SK-N-SH (cell line): Measurements from ENCODE around the gene DNAL4. TPM values are rescaled to one million over a fixed set of nuclear protein-coding genes. Genes with fewer than 3 reads are reported as not detected.
"Not testable (repeated sequence)": the region's sequence is repeated elsewhere in the genome, so short reads cannot be mapped to it uniquely, and the experiment has no call there.

Source experiments
- CTCF ChIA-PET: fragments of 300-600, 350-600 bp; formaldehyde crosslinking; extraction: SDS; loops from one replicate; lab custom pipeline; 2021; lab: Yijun Ruan, JAX
- POLR2A ChIA-PET: fragments of 350-600 bp; sonication (Branson Sonifier 250); formaldehyde crosslinking; extraction: SDS; loops from one replicate; lab custom pipeline; 2020; ENCODE audit warnings: antibody characterized with exemption, inconsistent platforms; lab: Yijun Ruan, JAX
- DNase-seq: peaks from one replicate; pipeline ENCODE4 v3.0.0; 2012
- H2AFZ ChIP-seq: fragments of 200-600 bp; sonication (generic); 2 replicates; pipeline ENCODE4 v1.8.1; 2016; ENCODE audit warnings: antibody characterized with exemption, mild to moderate bottlenecking, low read depth
- H3F3A ChIP-seq: fragments of 200-600 bp; sonication (generic); replicated peaks from 2 replicates; pipeline ENCODE3; 2016; ENCODE audit warnings: antibody characterized with exemption, mild to moderate bottlenecking; ENCODE audit not compliant: insufficient read depth
- H3K27ac ChIP-seq, 2 experiments: fragments of 200-500 bp in 1 of 2; fragments of 200-600 bp in 1 of 2; sonication (Bioruptor generic) in 1 of 2; sonication (generic), shearing (Covaris generic) in 1 of 2; 2 replicates each; pipeline versions ENCODE4 v1.5.1 to v1.6.1; 2014 to 2016; ENCODE audit warnings: low read depth in 2 of 2, inconsistent platforms in 1 of 2, low read length in 1 of 2, mild to moderate bottlenecking in 1 of 2, mixed read lengths in 1 of 2
- H3K27me3 ChIP-seq: fragments of 200-600 bp; sonication (generic), shearing (Covaris generic); 2 replicates; pipeline ENCODE4 v1.6.1; 2016; ENCODE audit warnings: mixed run types; ENCODE audit not compliant: insufficient read depth
- H3K36me3 ChIP-seq, 2 experiments: fragments of 200-500 bp in 1 of 2; fragments of 200-600 bp in 1 of 2; sonication (Bioruptor generic) in 1 of 2; sonication (generic) in 1 of 2; replicated peaks in 1 of 2; 2 replicates each; pipeline versions ENCODE3 to v1.5.1; 2014 to 2016; ENCODE audit warnings: low read length in 1 of 2, mild to moderate bottlenecking in 1 of 2; ENCODE audit not compliant: insufficient read depth in 2 of 2, control insufficient read depth in 1 of 2
- H3K4me1 ChIP-seq, 2 experiments: fragments of 200-500 bp in 1 of 2; fragments of 200-600 bp in 1 of 2; sonication (Bioruptor generic) in 1 of 2; sonication (generic), shearing (Covaris generic) in 1 of 2; 2 replicates each; pipeline versions ENCODE4 v1.5.1 to v1.6.1; 2014 to 2016; ENCODE audit warnings: low read depth in 1 of 2, low read length in 1 of 2, mixed run types in 1 of 2; ENCODE audit not compliant: insufficient read depth in 2 of 2, control insufficient read depth in 1 of 2
- H3K4me2 ChIP-seq: fragments of 200-600 bp; sonication (generic), shearing (Covaris generic); 2 replicates; pipeline ENCODE4 v1.6.1; 2017; ENCODE audit warnings: mixed run types
- H3K4me3 ChIP-seq, 2 experiments: fragments of 200-500 bp in 1 of 2; fragments of 200-600 bp in 1 of 2; sonication (Bioruptor generic) in 1 of 2; sonication (generic), shearing (Covaris generic) in 1 of 2; 2 replicates each; pipeline versions ENCODE4 v1.5.1 to v1.8.1; 2014 to 2016; ENCODE audit warnings: low read depth in 2 of 2, inconsistent platforms in 1 of 2, low read length in 1 of 2, mild to moderate bottlenecking in 1 of 2, mixed read lengths in 1 of 2, moderate library complexity in 1 of 2
- H3K79me2 ChIP-seq: fragments of 200-600 bp; sonication (generic); 2 replicates; pipeline ENCODE4 v1.8.1; 2017; ENCODE audit warnings: mild to moderate bottlenecking; ENCODE audit not compliant: insufficient read depth
- H3K9ac ChIP-seq: fragments of 200-600 bp; sonication (generic); 2 replicates; pipeline ENCODE4 v1.6.1; 2017; ENCODE audit warnings: mixed run types
- H3K9me2 ChIP-seq: fragments of 200-600 bp; sonication (generic); 2 replicates; pipeline ENCODE4 v1.6.1; 2017; ENCODE audit warnings: mixed run types
- H3K9me3 ChIP-seq: fragments of 200-600 bp; sonication (generic); 2 replicates; pipeline ENCODE4 v1.6.1; 2017; ENCODE audit warnings: mixed run types, mild to moderate bottlenecking, moderate library complexity
- H4K20me1 ChIP-seq: fragments of 200-600 bp; sonication (generic); 2 replicates; pipeline ENCODE4 v1.6.1; 2017; ENCODE audit warnings: mild to moderate bottlenecking, mixed run types; ENCODE audit not compliant: insufficient read depth
- EP300 ChIP-seq, 2 experiments: IDR thresholded peaks; 2 replicates each; pipeline versions ENCODE4 v1.4.0 to v1.6.1; 2012; ENCODE audit warnings: borderline replicate concordance in 1 of 2, low read depth in 1 of 2, low read length in 1 of 2
- EZH2phosphoT487 ChIP-seq: fragments of 200-600 bp; sonication (generic); IDR thresholded peaks from 2 replicates; pipeline ENCODE4 v1.6.1; 2017; ENCODE audit warnings: low read depth, mixed run types, mild to moderate bottlenecking, antibody characterized with exemption, moderate library complexity, borderline replicate concordance
- GATA2 ChIP-seq: sonication (generic); formaldehyde crosslinking; IDR thresholded peaks from 2 replicates; pipeline ENCODE4 v1.5.0; 2020; ENCODE audit warnings: mild to moderate bottlenecking, missing genetic modification reagents
- JUND ChIP-seq: IDR thresholded peaks from 2 replicates; pipeline ENCODE4 v1.4.0; 2012
- MXI1 ChIP-seq: IDR thresholded peaks from 2 replicates; pipeline ENCODE4 v1.6.1; 2012; ENCODE audit warnings: mild to moderate bottlenecking, low read depth, low read length, improper control_type of control experiment
- RAD21 ChIP-seq: IDR thresholded peaks from 2 replicates; pipeline ENCODE4 v1.6.1; 2012; ENCODE audit warnings: mild to moderate bottlenecking, low read length
- RCOR1 ChIP-seq: fragments of 150-350 bp; IDR thresholded peaks from 2 replicates; pipeline ENCODE4 v1.6.1; 2017; ENCODE audit warnings: antibody characterized with exemption, low read length
- RFX5 ChIP-seq: IDR thresholded peaks from 2 replicates; pipeline ENCODE4 v1.6.1; 2012; ENCODE audit warnings: mild to moderate bottlenecking, improper control_type of control experiment, low read length
- SIN3A ChIP-seq: IDR thresholded peaks from 2 replicates; pipeline ENCODE4 v1.6.1; 2012; ENCODE audit warnings: low read depth, mild to moderate bottlenecking, low read length, moderate library complexity, borderline replicate concordance
- WGBS: methylation state at CpG from one replicate; pipeline ENCODE4 v1.1.6; 2017; ENCODE audit warnings: low lambda C conversion rate; 5-methylcytosine and 5-hydroxymethylcytosine counted together
- polyA plus RNA-seq, 3 experiments: library from polyadenylated mRNA; depleted of rRNA; stranded (reverse); fragments of >200 nt; gene quantifications; 2 replicates each; pipeline ENCODE4 v1.2.3, GENCODE V29; 2012
- TF ChIP-seq, protein P1 (sequence below): fragments of 150-350 bp; IDR thresholded peaks from 2 replicates; pipeline ENCODE4 v1.6.1; 2017; ENCODE audit warnings: antibody characterized with exemption, low read length, low read depth, borderline replicate concordance

The DNAL4 gene
- polyA plus RNA-seq, 1 of the 3 experiments (the other 2 are of a cell fraction): 15.1 TPM

GRCh38 chr22:38815842-38816241 lies 21.9 kb upstream of the DNAL4 start:
- no peaks in the 10 kb centered on the region for H3F3A ChIP-seq
- no peaks in the 10 kb centered on the region for H3K9me2 ChIP-seq
- H3K9ac ChIP-seq: no peak overlapping the region
- H3K27ac ChIP-seq: no peak overlapping the region
- H3K79me2 ChIP-seq: no peaks in the 10 kb centered on the region
- no peak for DNase-seq
- no peaks in the 10 kb centered on the region for H3K27me3 ChIP-seq
- WGBS: no CpG with 5 or more reads among the region's 1 CpG
- H3K36me3 ChIP-seq: no peaks in the 10 kb centered on the region
- no peak overlapping the region for H3K4me2 ChIP-seq
- no peaks in the 10 kb centered on the region for H3K9me3 ChIP-seq
- H3K4me1 ChIP-seq: no peaks in the 10 kb centered on the region
- no peak overlapping the region for H2AFZ ChIP-seq
- no peak overlapping the region for H3K4me3 ChIP-seq
- ChIA-PET POLR2A (no interaction called here), CTCF (no interaction called here)
- no peaks in the 10 kb centered on the region for H4K20me1 ChIP-seq
- no peak for TF ChIP-seq GATA2 (CRISPR knock-in tag)
- TF ChIP-seq EZH2phosphoT487: no peak
- no peak for TF ChIP-seq RCOR1
- TF ChIP-seq, protein P1, sequence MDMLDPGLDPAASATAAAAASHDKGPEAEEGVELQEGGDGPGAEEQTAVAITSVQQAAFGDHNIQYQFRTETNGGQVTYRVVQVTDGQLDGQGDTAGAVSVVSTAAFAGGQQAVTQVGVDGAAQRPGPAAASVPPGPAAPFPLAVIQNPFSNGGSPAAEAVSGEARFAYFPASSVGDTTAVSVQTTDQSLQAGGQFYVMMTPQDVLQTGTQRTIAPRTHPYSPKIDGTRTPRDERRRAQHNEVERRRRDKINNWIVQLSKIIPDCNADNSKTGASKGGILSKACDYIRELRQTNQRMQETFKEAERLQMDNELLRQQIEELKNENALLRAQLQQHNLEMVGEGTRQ: no peak
- TF ChIP-seq SIN3A: no peak
- no peak for TF ChIP-seq EP300 (IDR thresholded peaks at IDR 0.05; ENCODE audit: borderline replicate concordance in 1 of 2, low read depth in 1 of 2, low read length in 1 of 2)
- TF ChIP-seq MXI1: no peak
- TF ChIP-seq RAD21: no peak
- no peak for TF ChIP-seq RFX5

DNA sequence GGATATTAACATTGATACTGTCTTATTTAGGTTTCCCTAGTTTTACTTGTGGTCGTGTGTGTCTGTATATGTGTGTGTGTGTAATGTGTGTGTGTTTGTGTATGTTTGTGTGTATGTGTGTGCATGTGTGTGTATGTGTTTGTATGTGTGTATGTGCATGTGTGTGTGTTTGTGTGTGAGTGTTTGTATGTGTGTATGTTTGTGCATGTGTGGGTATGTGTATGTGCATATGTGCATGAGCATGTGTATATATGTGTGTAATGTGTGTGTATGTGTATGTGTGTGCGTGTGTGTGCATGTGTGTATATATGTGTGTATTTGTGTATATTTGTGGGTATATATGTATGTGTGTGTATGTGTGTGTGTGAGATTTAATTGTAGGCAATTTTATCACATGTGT lies 17.3 kb upstream of the DNAL4 start:
- Histone ChIP-seq H3K4me3 (no peak overlapping the region), H3K27me3 (no peaks in the 10 kb centered on the region), H3K9ac (no peak overlapping the region), H4K20me1 (no peaks in the 10 kb centered on the region), H3K36me3 (no peaks in the 10 kb centered on the region), H3F3A (no peaks in the 10 kb centered on the region), H3K4me2 (no peak overlapping the region), H3K4me1 (no peaks in the 10 kb centered on the region), H2AFZ (no peak overlapping the region), H3K27ac (no peak overlapping the region), H3K9me2 (no peaks in the 10 kb centered on the region), H3K9me3 (no peaks in the 10 kb centered on the region), H3K79me2 (no peaks in the 10 kb centered on the region)
- 41% methylated on average over 2 of the region's 2 CpGs for WGBS
- CTCF ChIA-PET: no interaction called here
- DNase-seq: no peak
- TF ChIP-seq GATA2 (CRISPR knock-in tag) (no peak), RFX5 (no peak), JUND (no peak)
- POLR2A ChIA-PET: no interaction called here

- H3K27ac ChIP-seq, H4K20me1 ChIP-seq, POLR2A ChIA-PET, H3K4me3 ChIP-seq, H3K27me3 ChIP-seq, H3K9ac ChIP-seq, H3K36me3 ChIP-seq, CTCF ChIA-PET, DNase-seq, H3F3A ChIP-seq, H3K79me2 ChIP-seq, H2AFZ ChIP-seq, H3K9me2 ChIP-seq, H3K4me1 ChIP-seq, H3K9me3 ChIP-seq, H3K4me2 ChIP-seq: not testable (repeated sequence)
- WGBS: 56% methylated on average over 8 of the region's 8 CpGs
Measured at GRCh38 chr22:38805041-38805593, 11.2 kb upstream of the DNAL4 start.
